D721Med (cell line): Measurements from ENCODE around the gene C3.

Experiments used
- DNase-seq: peaks from one replicate; pipeline ENCODE4 v3.0.0; 2011; ENCODE audit warnings: low spot score; ENCODE audit not compliant: insufficient read length
- FAIRE-seq: peaks from 2 replicates; lab custom pipeline; 2011; peaks lifted over from hg19 to GRCh38; lab: Jason Lieb, UNC
- TF ChIP-seq, protein P1 (sequence below): IDR thresholded peaks from 2 replicates; pipeline ENCODE4 v1.5.1; 2012; ENCODE audit warnings: mild to moderate bottlenecking, control low read depth; ENCODE audit not compliant: insufficient read depth; ENCODE audit errors: missing control alignments

The C3 gene

DNA sequence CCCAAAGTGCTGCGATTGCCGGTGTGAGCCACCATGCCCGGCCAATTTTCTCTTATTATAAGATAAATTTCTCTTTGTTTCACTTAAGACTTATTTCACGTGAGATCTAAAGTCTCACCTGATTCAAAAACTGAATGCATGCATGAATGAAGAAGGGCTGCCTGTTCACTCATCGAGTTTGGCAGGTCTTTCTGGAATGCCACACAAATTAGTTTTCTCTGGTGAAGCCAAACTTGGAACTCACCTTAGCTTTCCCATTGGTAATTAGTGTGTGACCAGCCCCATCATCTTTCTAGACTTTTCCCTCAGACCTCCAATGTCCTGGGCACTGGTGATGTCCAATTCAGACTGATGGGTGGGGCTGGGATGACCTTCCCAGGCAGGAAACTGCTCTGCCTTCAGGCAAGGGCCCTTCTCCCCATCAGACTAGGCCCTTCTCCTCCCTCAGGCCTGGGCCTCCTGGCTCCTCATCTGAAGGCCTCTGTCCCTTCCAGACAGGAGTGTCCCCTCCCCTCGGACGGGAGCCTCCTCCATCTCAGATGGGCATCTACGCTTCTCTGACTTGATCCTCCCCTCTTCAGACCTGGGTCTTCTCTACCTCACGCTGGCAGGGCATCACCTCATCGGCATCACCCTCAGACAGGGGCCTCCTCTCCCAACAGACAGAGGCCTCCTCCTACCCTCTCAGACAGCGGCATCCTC lies 14.4 kb downstream of the C3 start:
- TF ChIP-seq, protein P1, sequence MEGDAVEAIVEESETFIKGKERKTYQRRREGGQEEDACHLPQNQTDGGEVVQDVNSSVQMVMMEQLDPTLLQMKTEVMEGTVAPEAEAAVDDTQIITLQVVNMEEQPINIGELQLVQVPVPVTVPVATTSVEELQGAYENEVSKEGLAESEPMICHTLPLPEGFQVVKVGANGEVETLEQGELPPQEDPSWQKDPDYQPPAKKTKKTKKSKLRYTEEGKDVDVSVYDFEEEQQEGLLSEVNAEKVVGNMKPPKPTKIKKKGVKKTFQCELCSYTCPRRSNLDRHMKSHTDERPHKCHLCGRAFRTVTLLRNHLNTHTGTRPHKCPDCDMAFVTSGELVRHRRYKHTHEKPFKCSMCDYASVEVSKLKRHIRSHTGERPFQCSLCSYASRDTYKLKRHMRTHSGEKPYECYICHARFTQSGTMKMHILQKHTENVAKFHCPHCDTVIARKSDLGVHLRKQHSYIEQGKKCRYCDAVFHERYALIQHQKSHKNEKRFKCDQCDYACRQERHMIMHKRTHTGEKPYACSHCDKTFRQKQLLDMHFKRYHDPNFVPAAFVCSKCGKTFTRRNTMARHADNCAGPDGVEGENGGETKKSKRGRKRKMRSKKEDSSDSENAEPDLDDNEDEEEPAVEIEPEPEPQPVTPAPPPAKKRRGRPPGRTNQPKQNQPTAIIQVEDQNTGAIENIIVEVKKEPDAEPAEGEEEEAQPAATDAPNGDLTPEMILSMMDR: no peak
- no peak for FAIRE-seq
- DNase-seq: no peak

DNA sequence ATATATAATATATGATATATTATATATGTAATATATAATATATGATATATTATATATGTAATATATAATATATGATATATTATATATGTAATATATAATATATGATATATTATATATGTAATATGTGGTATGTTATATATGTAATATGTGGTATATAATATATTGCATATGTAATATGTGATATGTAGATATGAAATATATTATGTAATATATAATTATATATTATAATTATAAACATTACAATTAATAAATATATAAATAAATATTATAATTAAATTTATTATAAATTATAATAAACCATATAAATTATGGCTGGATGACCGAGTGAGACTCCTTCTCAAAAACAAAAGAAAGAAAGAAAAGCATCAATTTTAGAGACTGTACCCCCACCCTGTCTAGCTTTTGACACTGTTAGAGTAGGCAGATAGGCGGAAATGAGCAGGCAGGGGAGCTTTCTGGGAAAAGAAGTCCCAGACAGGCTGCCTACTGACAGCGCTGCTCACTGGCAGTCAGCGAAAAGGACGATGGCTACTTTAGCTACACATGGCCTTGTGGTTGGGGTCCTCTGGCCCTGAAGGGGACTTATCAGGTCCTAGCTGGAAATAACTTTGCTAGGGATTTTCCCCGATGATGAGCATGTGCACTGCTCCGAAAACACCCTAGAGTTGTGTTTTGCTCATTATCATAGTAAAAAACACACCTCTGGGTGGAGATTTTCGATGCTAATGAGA lies 19.7 kb downstream of the C3 start:
- TF ChIP-seq, protein P1: no peak
- FAIRE-seq: no peak
- no peak for DNase-seq

DNA sequence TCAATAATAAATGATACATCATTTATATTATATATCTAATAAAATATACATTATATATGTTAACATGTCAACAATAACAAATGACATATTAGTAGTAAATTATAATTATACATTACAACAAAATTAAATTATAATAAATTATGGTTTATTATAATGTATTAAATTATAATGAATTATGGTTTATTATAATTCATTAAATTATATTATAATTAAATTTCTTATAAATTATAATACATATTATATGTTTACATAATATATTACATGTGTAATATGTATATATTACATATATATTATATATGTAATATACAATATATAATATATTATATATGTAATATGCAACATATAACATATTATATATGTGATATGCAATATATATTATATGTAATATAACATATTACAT lies 20.5 kb downstream of the C3 start:
- FAIRE-seq: no peak
- DNase-seq: no peak
- TF ChIP-seq, protein P1: no peak

DNA sequence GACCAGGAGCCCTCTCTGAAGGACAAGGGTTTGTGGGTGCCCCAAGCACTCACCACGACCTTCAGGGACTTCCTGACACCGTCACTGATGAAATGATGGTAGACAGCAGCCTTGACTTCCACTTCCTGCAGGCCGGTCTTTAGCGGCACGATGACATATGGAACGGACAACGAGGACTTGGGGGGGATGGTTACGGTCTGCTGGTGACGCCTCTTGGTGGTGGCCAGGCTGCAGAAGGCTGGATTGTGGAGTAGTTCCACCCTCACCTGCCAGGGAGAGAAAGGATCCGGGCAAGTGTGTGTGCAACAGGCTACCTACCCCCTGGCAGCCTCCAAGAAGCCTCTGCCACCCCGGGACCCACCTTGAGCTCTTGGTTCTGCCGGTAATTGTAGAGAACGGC lies 23.2 kb downstream of the C3 start:
- TF ChIP-seq, protein P1: no peak
- DNase-seq (no peak), FAIRE-seq (no peak)

DNA sequence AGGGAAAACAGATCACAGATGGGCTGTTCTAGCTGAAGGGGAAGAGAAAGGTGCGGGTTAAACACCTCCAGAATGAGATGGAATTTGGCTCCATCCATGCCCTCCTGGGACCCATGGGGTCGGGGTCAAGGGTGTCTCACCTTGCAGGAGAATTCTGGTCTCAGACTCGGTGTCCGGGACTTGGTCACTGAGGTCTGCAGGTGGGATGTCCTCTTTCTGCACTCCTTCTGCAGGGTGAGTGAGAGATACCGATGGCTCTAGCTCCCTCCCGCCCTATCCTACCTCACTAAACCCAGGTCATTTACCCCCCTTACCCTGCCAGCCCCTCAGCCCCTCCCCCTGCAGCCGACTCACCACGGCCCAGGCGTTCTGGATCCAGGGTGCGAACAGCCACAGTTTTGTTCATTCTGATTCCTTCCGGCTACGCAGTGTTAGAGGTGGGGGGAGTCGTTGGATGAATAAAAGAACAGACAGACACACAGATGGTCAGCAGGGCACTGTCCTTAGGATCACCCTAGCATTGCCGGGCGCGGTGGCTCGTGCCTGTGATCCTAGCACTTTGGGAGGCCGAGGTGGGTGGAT lies 24.1 kb downstream of the C3 start:
- DNase-seq (no peak), FAIRE-seq (no peak)
- TF ChIP-seq, protein P1: no peak

DNA sequence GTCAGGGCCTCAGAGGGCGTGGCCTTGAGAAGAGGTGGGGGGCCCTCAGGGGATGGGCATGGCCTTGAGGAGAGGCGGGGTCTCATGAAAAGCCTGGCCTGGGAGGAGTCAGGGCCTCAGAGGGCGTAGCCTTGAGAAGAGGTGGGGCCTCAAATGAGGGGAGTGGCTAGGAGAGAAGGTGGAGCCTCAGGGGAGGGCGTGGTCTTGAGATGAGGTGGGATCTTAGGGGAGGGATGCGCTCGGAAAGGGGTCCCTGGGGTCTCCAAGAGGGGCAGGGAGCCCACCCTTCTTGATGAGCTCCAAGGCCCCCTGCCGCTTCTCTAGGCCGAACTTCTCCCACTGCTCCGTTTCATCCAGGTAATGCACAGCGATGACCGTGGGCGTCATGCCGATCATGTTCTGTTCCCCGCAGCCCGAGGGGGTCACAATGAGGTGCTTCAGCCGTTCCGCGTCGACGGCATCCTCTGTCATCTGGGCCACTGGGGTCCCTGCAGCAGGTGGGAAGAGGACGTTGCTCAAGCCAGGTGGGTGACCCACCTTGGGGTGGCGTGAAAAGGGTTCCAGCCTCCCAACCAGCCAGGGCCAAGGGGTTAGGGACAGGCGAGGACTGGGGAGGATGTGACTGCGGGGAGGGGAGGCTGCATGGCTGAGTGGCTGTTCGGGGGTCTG lies 26.2 kb downstream of the C3 start:
- TF ChIP-seq, protein P1: no peak
- no peak for FAIRE-seq
- DNase-seq: no peak
